Ovary (tissue), 9 donors: ENCODE measurements around the gene AGBL4. TPM values are rescaled to one million over a fixed set of nuclear protein-coding genes. Genes with fewer than 3 reads are reported as not detected.

Source experiments
- DNase-seq, 5 donors: peaks; one replicate each; pipeline ENCODE4 v3.0.0-alpha.2; 2019 to 2020
- H3K27ac ChIP-seq, 2 donors: fragments of 200-600 bp; one replicate each; pipeline versions ENCODE4 v1.5.1 to v1.8.0; 2019 to 2022
- H3K27me3 ChIP-seq: fragments of 200-600 bp; one replicate; pipeline ENCODE4 v1.8.0; 2022
- H3K36me3 ChIP-seq: fragments of 200-600 bp; sonication (generic); one replicate; pipeline ENCODE4 v1.5.1; 2019
- H3K4me1 ChIP-seq: one replicate; pipeline ENCODE4 v1.8.1; 2013; ENCODE audit warnings: mild to moderate bottlenecking, moderate library complexity; ENCODE audit not compliant: insufficient read depth
- H3K4me3 ChIP-seq: fragments of 200-600 bp; sonication (generic); one replicate; pipeline ENCODE4 v1.5.1; 2017
- H3K9me3 ChIP-seq, 2 donors: fragments of 200-600 bp in 1 of 2; sonication (generic) in 1 of 2; one replicate each; pipeline versions ENCODE4 v1.5.1 to v1.8.1; 2013 to 2019; ENCODE audit warnings: mild to moderate bottlenecking in 1 of 2, moderate library complexity in 1 of 2
- CTCF ChIP-seq, 3 donors: fragments of 450-650 bp in 2 of 3; fragments of 200-600 bp in 1 of 3; IDR thresholded peaks; one replicate each; pipeline versions ENCODE4 v1.5.1 to v1.8.0; 2016 to 2022; ENCODE audit warnings: antibody characterized with exemption in 3 of 3, mild to moderate bottlenecking in 1 of 3
- EP300 ChIP-seq: sonication (generic); formaldehyde crosslinking; IDR thresholded peaks from one replicate; pipeline ENCODE4 v1.6.1; 2017; ENCODE audit warnings: antibody characterized with exemption
- POLR2A ChIP-seq: fragments of 450-650 bp; IDR thresholded peaks from one replicate; pipeline ENCODE4 v1.6.1; 2017; ENCODE audit warnings: antibody characterized with exemption, mild to moderate bottlenecking, moderate library complexity
- WGBS, 3 donors: extraction: QIAGEN DNeasy Blood & Tissue Kit in 1 of 3; methylation state at CpG; one replicate each; pipeline versions ENCODE4 v1.1.5 to v1.1.7; 2013 to 2017; 5-methylcytosine and 5-hydroxymethylcytosine counted together
- intact Hi-C, 4 donors: fragments of 100-400 bp; cut with DNase I; formaldehyde crosslinking; loops; one replicate each; pipeline versions ENCODE4 v1.11.0 to v1.15.1; 2022 to 2023
- polyA plus RNA-seq, 2 donors: library from polyadenylated mRNA; stranded (reverse); fragments of 200-250 nt in 1 of 2; fragments of 350-450 nt in 1 of 2; fragmentation: Illumina TruSeq in 1 of 2; extraction: RNeasy Lipid Tissue Mini Kit (QIAGEN cat#74804) in 1 of 2; gene quantifications; one replicate each; pipeline ENCODE4 v1.2.3, GENCODE V29; 2013 to 2014
- total RNA-seq, 7 donors: library from RNA; depleted of rRNA in 2 of 7; stranded (reverse); fragments of >200 nt in 2 of 7; fragmentation: NEBNext Ultra II Directional in 3 of 7; extraction: Animal tissue kit (Norgen Biotek cat#: 25700) in 3 of 7; gene quantifications; one replicate each; pipeline versions ENCODE4 v1.1.0 to v1.2.4, GENCODE V29; 2016 to 2023
- donor health status: DM: no; HTN: no; CAD: no; lungs with moderate emphysema.
- donor health status: DM: no; HTN: no; CAD: no.
- donor health status: Bipolar disorder and iron deficiency.
- donor health status: DM: yes; HTN: yes; CAD: no.
- donor health status: DM: no; HTN: no; CAD: no.
- donor health status: DM: yes; HTN: yes; CAD: no.

Gene AGBL4
- total and polyA plus RNA-seq, 9 donors: 0.15 to 6.2 (median 0.64) TPM

DNA sequence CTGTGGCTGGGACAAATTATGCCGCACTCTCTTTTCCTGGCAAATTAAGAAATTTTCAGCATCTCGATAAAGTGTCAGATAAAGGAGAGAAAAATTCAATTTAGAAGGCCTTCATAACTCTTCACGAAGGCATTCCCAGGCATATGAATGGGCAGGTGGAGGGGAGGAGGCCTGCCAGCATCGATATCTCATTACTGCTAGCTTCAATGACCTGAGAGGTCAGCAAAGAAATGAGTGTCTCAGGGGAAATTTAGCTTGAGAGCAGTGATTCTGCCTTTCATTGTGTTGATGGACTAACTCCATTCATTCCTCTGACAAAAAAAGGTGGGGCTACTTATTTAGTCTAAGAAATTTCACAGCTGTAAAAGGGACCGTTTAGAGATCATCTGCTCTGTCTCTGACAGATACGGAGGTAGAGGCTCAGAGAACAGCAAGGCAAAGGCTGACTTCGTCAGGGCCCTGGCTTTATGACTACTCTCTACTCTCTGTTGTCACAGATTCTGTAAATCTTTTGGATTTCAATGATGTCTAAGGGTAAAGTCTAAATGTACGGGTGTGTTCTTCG, 1035.0 kb downstream of the AGBL4 start:
- TF ChIP-seq EP300 (no peak), POLR2A (no peak), CTCF (IDR thresholded peaks at IDR 0.05) (no peak)
- Histone ChIP-seq H3K27me3 (no peaks in the 10 kb centered on the region), H3K4me3 (no peak overlapping the region), H3K9me3 (no peaks in the 10 kb centered on the region), H3K4me1 (no peaks in the 10 kb centered on the region), H3K27ac (no peak overlapping the region), H3K36me3 (no peaks in the 10 kb centered on the region)
- WGBS, 3 donors: 66 to 75% (median 69%) methylated on average over 9 of the region's 9 CpGs
- DNase-seq: no peak
- intact Hi-C loops: no loop called here

GRCh38 chr1:48979940-48980339, 1043.8 kb downstream of the AGBL4 start:
- Histone ChIP-seq H3K27ac (no peak overlapping the region), H3K4me3 (no peak overlapping the region), H3K36me3 (no peaks in the 10 kb centered on the region), H3K27me3 (no peaks in the 10 kb centered on the region), H3K4me1 (no peaks in the 10 kb centered on the region), H3K9me3 (no peaks in the 10 kb centered on the region)
- WGBS, 3 donors: 73 to 78% (median 78%) methylated on average over 1 of the region's 1 CpG
- TF ChIP-seq POLR2A: no peak
- no peak for TF ChIP-seq CTCF (IDR thresholded peaks at IDR 0.05)
- no peak for TF ChIP-seq EP300
- no peak for DNase-seq
- intact Hi-C loops: no loop called here

DNA sequence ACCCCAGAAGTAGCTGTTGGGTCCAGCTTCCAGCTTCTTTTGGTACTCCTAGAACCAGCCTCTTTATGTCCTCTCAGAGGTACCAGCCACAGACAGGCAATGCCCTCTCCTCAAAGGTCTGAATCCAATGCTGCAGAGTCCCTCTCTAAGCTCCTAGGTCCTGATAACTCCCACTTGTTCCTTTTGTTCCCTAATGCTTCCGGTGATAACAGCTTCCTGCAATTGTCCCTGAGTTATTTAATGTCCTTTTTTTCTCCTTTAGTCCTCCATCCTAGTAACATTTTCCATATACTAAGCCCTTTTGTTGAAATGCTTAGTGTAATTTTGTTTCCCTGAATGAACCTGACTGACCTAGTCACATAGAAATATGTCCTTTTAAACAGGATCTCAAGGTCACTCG, 1045.3 kb downstream of the AGBL4 start:
- DNase-seq: no peak
- TF ChIP-seq POLR2A (no peak), CTCF (IDR thresholded peaks at IDR 0.05) (no peak), EP300 (no peak)
- Histone ChIP-seq H3K4me1 (no peaks in the 10 kb centered on the region), H3K9me3 (no peaks in the 10 kb centered on the region), H3K4me3 (no peak overlapping the region), H3K36me3 (no peaks in the 10 kb centered on the region), H3K27ac (no peak overlapping the region), H3K27me3 (no peaks in the 10 kb centered on the region)
- 46 to 58% (median 53%) methylated on average over 2 of the region's 2 CpGs for WGBS, 3 donors
- intact Hi-C loops: no loop called here

DNA sequence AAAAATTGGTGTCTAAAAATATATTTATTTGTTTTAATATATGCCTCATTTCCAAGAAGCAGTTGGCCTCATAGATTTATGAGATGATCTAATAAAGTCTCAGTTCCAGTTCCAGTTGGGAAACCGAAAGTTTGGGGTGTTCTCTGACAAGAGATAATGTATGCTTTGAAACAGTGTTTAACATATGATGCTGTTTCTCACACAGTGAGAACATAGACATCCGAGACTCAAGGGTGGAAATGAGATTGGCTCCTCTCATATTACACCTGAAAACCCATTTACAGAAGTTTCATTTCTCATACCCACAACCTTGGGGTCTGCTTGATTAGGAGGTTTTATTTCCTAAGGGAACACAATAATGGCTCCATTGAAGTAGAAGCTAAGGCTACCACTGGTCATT, 1046.5 kb downstream of the AGBL4 start:
- Histone ChIP-seq H3K36me3 (no peaks in the 10 kb centered on the region), H3K27me3 (no peaks in the 10 kb centered on the region), H3K9me3 (no peaks in the 10 kb centered on the region), H3K4me3 (no peak overlapping the region), H3K4me1 (no peaks in the 10 kb centered on the region), H3K27ac (no peak overlapping the region)
- no peak for DNase-seq
- WGBS, 3 donors: 70 to 83% (median 72%) methylated on average over 2 of the region's 2 CpGs
- intact Hi-C loops: no loop called here
- TF ChIP-seq EP300 (no peak), POLR2A (no peak), CTCF (IDR thresholded peaks at IDR 0.05) (no peak)
